ENCODE data around the gene SLC9A3.

The SLC9A3 gene

DNA sequence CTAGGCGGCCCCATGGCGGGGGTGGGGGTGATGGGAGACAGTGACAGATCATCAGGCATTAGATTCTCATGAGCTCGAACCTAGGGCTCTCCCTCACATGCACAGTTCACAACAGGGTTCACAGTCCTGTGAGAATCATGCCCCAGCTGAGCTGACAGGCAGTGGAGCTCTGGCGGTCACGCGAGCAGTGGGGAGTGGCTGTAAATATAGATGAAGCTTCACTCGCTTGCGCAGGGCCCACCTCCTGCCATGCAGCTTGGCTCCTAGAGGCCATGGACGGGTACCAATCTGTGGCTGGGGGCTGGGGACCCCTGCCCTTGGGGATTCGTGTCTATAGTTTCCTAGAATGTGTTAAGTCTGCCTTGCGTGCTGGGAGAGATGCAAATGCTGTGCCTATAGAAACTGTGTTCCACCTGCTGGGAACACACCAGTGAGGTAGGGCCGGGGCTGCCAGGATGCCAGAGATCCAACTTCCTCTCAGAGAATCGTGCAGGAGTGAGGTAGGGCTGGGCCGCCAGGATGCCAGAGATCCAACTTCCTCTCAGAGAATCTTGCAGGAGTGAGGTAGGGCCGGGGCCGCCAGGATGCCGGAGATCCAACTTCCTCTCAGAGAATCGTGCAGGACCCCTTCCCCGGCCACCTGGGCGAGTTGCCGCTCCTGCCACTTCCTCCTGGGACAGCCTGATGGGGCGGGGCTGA, 95.3 kb downstream of the SLC9A3 start:
- DNase-seq (ENCODE audit: low read depth) = no peak

DNA sequence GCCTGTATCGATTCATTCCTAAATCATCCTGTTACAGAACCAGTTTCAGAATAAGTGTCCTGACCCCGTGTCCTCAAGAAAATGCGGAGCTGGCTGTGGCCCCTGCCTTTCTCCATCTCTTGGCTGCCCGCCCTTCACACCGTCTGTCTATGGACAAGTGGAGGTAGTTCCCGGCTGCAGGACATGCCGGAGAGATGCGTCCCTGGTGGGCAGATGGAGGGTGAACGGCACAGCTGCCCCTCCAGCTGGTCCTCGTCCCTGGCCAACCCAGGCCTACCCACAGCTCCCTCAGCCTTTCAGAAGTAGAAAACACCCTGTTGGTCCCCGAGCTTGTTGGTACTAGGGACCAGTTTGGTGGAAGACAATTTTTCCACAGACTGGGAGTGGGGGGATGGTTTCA, 96.0 kb downstream of the SLC9A3 start:
- DNase-seq (ENCODE audit: low read depth) = no peak

DNA sequence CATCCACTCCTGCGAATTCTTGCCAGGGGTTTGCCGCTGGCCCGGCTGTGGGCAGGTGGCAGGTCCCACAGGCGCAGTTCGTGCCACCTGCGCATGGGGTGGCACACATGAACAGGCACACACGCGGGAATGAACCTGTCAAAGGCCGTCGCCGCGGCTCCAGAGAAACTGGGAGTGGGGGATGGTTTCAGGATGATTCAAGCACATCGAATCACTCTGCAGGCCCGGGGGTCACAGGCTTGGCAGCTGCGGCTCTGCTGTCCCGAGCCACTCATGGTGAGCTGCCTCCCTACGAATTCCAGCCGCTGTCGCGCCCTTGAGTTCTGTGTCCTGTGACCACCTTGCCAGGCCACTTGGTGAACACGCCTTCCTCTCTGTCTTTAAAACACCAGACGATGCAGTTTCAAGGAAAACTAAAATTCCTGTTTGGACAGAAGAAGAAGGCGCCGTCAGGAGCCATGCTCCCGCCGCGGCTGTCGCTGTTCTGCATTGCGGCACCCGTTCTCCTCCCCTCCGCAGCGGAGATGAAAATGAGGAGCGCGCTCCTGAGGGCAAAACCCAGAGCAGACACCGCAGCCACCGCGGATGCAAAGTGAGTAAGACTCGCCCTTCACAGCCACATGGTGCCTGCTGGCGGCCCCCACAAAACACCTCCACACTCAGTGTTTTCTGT, 96.7 kb downstream of the SLC9A3 start:
- DNase-seq (ENCODE audit: low read depth) = no peak

DNA sequence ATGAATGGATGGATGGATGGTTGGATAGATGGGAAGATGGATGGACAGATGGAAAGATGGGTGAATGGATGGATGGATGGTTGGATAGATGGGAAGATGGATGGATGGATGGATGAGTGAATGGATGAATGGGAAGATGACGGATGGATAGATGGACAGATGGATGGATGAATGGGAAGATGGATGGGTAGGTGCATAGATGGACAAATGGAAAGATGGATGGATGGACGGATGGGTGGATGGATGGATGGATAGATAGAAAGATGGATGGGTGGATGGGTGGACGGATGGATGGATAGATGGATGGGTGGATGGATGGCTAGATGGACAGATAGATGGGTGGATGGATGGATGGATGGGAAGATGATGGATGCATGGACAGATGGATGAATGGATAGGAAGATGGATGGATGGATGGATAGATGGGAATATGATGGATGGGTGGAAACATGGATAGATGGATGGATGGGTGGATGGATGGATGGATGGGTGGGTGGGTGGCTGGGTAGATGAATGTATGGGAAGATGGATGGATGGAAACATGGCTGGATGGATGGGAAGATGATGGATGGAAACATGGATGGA, 97.8 kb downstream of the SLC9A3 start:
- DNase-seq (ENCODE audit: low read depth) = no peak

DNA sequence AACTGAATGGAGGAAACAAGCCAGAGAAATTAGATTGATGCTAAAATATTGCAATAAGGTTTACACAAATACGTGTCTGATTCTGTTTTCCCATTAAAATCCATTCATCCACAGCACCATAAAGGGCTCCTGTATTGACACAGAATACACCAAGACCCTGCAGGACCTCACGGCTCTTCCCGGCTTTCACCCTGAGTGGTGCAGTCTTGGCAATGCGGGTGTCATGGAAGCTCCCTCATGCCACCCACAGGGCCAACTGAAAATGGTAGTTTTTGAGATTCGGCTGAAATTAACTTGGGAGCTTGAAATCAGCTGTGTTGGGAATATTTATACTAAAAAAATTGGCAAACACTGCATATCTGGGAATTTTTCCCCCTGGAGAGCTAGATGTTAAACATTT, 98.5 kb downstream of the SLC9A3 start:
- DNase-seq (ENCODE audit: low read depth) = no peak

DNA sequence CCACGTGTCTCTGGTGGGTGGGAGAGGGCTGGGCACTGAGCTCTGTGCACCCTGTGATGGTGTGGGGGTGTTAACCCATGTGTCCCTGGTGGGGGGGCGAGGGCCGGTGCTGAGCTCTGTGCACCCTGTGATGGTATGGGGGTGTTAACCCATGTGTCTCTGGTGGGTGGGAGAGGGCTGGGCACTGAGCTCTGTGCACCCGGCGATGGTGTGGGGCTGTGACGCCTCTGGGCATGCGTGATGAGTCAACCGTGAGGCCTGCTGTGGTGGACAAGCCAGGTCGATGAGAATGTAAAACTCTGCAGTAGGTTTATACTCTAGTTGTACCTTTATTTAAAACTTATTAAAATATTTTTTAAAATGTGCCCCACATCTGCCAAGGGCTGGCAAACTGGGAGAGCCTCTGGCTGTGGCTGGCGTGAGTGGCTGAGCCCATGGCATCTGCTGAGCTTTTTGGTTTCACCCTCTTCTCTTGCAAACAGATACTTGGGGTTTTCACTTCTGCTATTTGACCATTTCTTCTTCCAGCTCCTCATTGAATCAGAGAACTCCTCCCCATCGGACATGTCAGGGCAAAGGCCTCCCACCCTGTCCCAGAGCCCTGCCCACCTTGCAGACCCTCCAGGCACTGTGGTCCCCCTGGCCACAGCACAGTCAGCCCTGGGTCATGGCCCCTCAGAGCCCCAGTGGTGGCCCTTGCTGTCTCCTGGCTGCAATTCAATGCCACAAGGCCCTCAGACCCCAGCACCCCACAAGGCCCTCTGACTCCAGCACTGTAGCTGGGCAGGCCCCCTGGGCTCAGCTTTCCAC, 99.7 kb downstream of the SLC9A3 start:
- no peak for DNase-seq (ENCODE audit: low read depth)

DNA sequence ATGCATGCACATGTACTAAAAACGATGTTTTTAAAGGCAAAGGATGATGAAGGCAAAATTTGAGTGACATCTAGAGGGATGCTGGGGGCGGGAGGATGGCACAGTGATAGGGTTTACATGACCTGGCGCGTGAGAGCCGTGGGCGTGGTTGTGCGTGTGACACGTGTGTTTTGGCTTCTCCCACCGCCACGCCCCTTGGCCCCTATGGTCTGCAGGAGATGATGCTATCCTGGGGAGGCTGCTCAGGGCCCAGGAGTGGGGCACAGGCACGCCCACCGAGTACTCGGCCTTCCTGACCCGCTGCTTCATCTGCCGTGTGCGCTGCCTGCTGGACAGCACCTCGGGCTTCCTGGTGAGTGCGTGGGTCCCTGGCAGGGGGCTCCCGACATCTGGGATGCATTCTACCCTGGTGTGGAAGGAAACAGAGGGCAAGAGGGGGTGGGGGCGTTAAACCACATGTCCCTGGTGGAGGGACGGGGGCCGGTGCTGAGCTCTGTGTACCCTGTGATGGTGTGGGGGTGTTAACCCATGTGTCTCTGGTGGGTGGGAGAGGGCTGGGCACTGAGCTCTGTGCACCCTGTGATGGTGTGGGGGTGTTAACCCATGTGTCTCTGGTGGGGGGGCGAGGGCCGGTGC, 100.5 kb downstream of the SLC9A3 start:
- DNase-seq (ENCODE audit: low read depth) = no peak

DNA sequence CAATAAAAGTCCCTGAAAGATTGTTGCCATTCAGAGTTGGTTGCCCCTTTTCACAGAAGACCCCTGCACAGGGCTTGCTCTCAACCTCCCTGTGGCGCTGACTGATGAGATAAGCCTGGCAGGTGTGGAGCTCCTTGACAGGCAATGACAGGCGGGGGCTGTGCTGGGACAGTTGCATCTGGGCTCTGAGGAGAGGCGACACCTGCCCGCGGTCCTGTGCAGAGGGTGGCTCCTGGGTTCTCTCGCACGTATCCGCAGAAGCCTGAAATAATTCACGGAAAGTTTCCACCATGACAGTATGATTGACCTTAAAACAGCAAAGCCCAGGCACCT, 101.0 kb downstream of the SLC9A3 start:
- no peak for DNase-seq (ENCODE audit: low read depth)

DNA sequence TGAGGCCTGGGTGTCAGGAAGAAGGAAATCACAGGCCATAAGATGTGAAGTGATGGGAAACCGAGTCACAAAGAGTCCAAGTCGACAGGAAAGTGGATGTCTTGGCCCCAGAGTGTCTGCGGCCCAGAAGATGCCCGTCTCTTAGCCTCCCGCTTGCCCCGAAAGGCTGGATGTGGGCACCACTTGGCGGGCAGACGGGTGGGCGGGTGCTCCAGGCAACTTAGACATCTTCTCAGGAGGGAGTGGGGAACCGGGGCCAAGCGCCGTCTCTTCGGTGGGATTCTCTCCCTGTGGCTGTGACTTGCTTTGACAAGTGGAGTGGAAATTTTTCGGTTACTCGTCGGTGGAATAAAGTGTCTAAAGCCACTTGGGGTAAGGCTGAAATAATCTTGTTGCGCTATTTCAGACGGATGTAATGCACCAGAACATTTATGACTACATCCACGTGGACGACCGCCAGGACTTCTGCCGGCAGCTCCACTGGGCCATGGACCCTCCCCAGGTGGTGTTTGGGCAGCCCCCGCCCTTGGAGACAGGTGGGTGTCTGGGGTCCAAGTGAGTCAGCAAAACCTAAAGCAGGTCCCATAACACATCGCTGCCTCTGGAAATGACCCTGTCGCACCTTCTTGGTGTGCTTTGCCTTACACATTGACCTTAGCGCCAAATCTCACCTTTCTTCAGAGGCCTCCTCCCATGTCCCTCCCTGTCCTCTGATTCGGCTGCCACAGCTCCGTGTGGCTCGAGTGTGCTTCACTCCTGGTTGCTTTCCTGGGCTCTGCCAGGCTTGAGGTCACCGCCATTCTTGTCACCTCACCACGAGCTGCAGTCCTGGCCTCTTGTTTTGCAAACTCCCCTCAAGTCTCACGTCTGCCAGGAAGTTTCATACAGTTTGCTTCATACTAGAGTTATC, 101.7 kb downstream of the SLC9A3 start:
- DNase-seq (ENCODE audit: low read depth) = no peak

DNA sequence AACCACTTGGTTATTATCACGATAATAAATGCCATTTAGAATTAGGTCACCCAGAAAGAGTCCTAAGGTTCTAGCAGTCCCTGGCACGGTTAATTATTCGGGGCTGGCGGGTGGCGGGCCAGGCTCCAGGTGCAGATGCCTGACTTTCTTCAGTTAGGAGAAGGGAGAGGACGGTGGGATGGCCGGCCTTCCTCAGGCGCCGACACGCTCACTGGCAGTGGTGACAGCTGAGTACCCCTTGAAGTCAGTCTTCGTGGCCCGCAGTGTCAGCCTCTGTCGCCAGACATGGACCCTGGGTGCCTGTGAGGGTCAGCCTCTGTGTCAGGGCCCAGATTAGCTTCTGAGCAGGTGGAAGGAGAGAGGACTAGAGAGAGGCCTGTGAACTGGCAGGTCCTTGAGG, 102.3 kb downstream of the SLC9A3 start:
- DNase-seq (ENCODE audit: low read depth) = no peak

DNA sequence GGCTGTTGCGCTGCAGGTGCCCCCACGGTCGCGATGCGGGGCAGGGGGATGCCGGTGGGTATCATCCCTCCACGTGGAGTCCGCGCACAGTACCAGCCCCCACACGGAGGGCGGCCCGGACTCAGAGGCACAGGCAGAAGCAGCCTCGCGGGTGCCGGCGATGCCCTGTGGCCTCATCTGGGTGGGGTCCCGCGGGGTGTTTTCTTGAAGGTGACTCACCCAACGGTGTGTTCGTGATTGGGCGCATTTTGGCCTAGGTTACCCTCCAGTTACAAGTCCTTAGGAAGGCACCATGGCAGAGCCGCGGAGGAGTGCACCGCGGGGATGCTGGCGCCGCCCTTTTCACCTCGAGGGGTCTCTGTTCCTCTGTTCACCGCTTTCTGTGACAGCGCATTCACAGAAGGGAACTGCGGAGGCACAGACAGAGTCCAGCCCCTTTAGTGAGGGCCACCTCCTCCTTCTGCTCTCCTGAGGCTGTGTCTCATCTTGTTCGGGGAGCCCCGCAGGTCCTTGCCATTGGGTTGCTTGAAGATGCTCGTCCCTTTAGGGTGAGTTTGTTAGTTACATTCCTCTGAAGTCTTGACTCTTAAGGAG, 102.9 kb downstream of the SLC9A3 start:
- DNase-seq (ENCODE audit: low read depth) = no peak

DNA sequence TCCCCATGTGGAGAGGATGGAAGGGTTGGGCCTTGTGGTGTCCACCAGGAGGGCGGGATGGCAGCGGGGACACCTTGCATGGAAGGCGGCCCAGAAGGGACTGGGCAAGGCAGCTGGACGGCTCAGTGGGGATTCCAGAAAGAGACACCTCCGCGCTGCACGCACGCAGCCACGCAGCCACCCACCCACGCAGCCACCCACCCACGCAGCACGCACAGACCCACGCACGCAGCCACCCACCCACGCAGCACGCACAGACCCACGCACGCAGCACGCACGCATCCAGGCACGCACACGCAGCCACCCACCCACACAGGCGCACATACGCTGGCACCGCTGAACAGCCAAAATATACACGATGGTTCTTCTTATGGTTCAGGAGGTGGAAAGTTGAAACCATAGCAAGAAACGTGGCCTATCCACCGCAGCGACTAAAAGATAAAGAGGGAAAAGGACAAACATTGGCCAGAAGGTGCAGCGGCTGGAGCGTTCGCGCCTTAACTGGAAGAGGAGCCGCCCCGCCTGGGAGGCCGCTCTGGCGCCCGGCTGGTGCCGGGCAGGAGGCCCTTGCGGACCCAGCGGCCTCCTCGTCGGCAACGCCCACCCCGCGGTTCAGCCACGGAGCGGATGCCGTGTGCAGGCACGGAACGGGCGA, 103.5 kb downstream of the SLC9A3 start:
- no peak for DNase-seq (ENCODE audit: low read depth)

Measured in stimulated activated CD8-positive, alpha-beta memory T cell treated with anti-CD3 and anti-CD28 coated beads, Interleukin-15, amount 100 ng/mL, for 1 hour (primary cell).